H1 (cell line): ENCODE results near the gene CDKN2B-AS1. TPM values are rescaled to one million over a fixed set of nuclear protein-coding genes. Genes with fewer than 3 reads are reported as not detected.

Experiments
- ASH2L ChIP-seq: fragments of 200-600, 300-600 bp; sonication (generic); IDR thresholded peaks from one replicate; pipeline ENCODE4 v1.7.1; 2017; ENCODE audit warnings: low read length
- CHD7 ChIP-seq: fragments of 300-600 bp; sonication (generic); IDR thresholded peaks from 2 replicates; pipeline ENCODE4 v1.7.1; 2012; ENCODE audit warnings: low read length, moderate library complexity, mild to moderate bottlenecking, inconsistent platforms; ENCODE audit not compliant: insufficient replicate concordance
- CTBP2 ChIP-seq: IDR thresholded peaks from 2 replicates; pipeline ENCODE4 v1.7.0; 2011; ENCODE audit warnings: borderline replicate concordance, mild to moderate bottlenecking, moderate library complexity, mixed read lengths, low read length; ENCODE audit not compliant: insufficient read depth, insufficient read length
- GABPA ChIP-seq: IDR thresholded peaks from 2 replicates; pipeline ENCODE4 v1.6.1; 2011; ENCODE audit warnings: mild to moderate bottlenecking, low read length, moderate library complexity, borderline replicate concordance; ENCODE audit not compliant: insufficient read depth
- KDM1A ChIP-seq: fragments of 200-600, 300-600 bp; sonication (generic); IDR thresholded peaks from 2 replicates; pipeline ENCODE4 v1.7.1; 2016; ENCODE audit warnings: mild to moderate bottlenecking, low read length, borderline replicate concordance
- USF2 ChIP-seq: IDR thresholded peaks from 2 replicates; pipeline ENCODE4 v1.6.1; 2011; ENCODE audit warnings: low read length, improper control_type of control experiment
- polyA plus RNA-seq, 7 experiments: library from polyadenylated mRNA; depleted of rRNA in 3 of 7; stranded (reverse) in 5 of 7; unstranded in 2 of 7; fragments of >200 nt in 5 of 7; fragments of 200-250 nt in 2 of 7; gene quantifications; 1 replicate in 5 of 7; 2 replicates in 1 of 7; 4 replicates in 1 of 7; pipeline versions ENCODE4 v1.2.1 to v1.2.3, GENCODE V29; 2011 to 2013; ENCODE audit warnings: missing spikeins in 2 of 7, mixed read lengths in 2 of 7
- total RNA-seq: library from RNA; stranded (reverse); fragmentation: NEBNext Ultra II Directional; extraction: Animal tissue kit (Norgen Biotek cat#: 25700); gene quantifications from 2 replicates; pipeline ENCODE4 v1.2.1, GENCODE V29; 2021
- TF ChIP-seq, protein P1 (sequence below): IDR thresholded peaks from 2 replicates; pipeline ENCODE4 v1.6.1; 2012; ENCODE audit warnings: low read length, inconsistent platforms

CDKN2B-AS1 gene
- total and polyA plus RNA-seq, 2 of the 8 experiments (the other 6 are each of a cell fraction or from before 2014, with no cell fraction given), result not detected

GRCh38 chr9:22147813-22148527 is 153.4 kb downstream of the CDKN2B-AS1 start (continued):
- TF ChIP-seq CHD7 (no peak), GABPA (no peak), USF2 (no peak), CTBP2 (no peak), ASH2L (no peak), KDM1A (no peak)
- TF ChIP-seq, protein P1, sequence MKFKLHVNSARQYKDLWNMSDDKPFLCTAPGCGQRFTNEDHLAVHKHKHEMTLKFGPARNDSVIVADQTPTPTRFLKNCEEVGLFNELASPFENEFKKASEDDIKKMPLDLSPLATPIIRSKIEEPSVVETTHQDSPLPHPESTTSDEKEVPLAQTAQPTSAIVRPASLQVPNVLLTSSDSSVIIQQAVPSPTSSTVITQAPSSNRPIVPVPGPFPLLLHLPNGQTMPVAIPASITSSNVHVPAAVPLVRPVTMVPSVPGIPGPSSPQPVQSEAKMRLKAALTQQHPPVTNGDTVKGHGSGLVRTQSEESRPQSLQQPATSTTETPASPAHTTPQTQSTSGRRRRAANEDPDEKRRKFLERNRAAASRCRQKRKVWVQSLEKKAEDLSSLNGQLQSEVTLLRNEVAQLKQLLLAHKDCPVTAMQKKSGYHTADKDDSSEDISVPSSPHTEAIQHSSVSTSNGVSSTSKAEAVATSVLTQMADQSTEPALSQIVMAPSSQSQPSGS, result no peak
